HepG2 (cell line): ENCODE results near the gene MUTYH. TPM values are rescaled to one million over a fixed set of nuclear protein-coding genes. Genes with fewer than 3 reads are reported as not detected.

Experiments
- EEA1 ChIP-seq: sonication (generic); formaldehyde crosslinking; IDR thresholded peaks from 2 replicates; pipeline ENCODE4 v1.5.1; 2020; ENCODE audit warnings: mild to moderate bottlenecking, missing genetic modification reagents, borderline replicate concordance
- ELF3 ChIP-seq: IDR thresholded peaks from 2 replicates; pipeline ENCODE4 v1.6.1; 2016; ENCODE audit warnings: missing genetic modification reagents, missing compliant biosample characterization
- FOXC1 ChIP-seq: sonication (generic); formaldehyde crosslinking; IDR thresholded peaks from 2 replicates; pipeline ENCODE4 v1.8.0; 2022; ENCODE audit warnings: mild to moderate bottlenecking, missing genetic modification reagents, borderline replicate concordance
- HNRNPL ChIP-seq: fragments of 200-400 bp; formaldehyde crosslinking; IDR thresholded peaks from 2 replicates; pipeline ENCODE4 v1.6.1; 2017; ENCODE audit warnings: mild to moderate bottlenecking, low read depth, low read length
- IKZF1 ChIP-seq: fragments of 450-650 bp; IDR thresholded peaks from 2 replicates; pipeline ENCODE4 v1.7.1; 2016
- MLLT10 ChIP-seq: sonication (generic); formaldehyde crosslinking; IDR thresholded peaks from 2 replicates; pipeline ENCODE4 v1.4.0; 2020; ENCODE audit warnings: missing genetic modification reagents
- NFE2L2 ChIP-seq: fragments of 150-350 bp; IDR thresholded peaks from 2 replicates; pipeline ENCODE4 v1.6.1; 2014; ENCODE audit warnings: low read length
- PTBP1 ChIP-seq: fragments of 200-400 bp; formaldehyde crosslinking; IDR thresholded peaks from 2 replicates; pipeline ENCODE4 v1.6.1; 2018; ENCODE audit warnings: low read length, low read depth; ENCODE audit not compliant: poor library complexity, severe bottlenecking
- SALL1 ChIP-seq: sonication (generic); formaldehyde crosslinking; IDR thresholded peaks from 2 replicates; pipeline ENCODE4 v1.8.0; 2022; ENCODE audit warnings: mild to moderate bottlenecking, missing genetic modification reagents
- SKI ChIP-seq: fragments of 450-650 bp; IDR thresholded peaks from one replicate; pipeline ENCODE4 v1.6.1; 2018; ENCODE audit warnings: mild to moderate bottlenecking; ENCODE audit not compliant: partially characterized antibody
- SNRNP70 ChIP-seq: fragments of 200-400 bp; formaldehyde crosslinking; IDR thresholded peaks from 2 replicates; pipeline ENCODE4 v1.6.1; 2017; ENCODE audit warnings: mild to moderate bottlenecking, low read depth, low read length, moderate library complexity
- TCF7L2 ChIP-seq: IDR thresholded peaks from 2 replicates; pipeline ENCODE4 v1.6.1; 2011; ENCODE audit warnings: mild to moderate bottlenecking, low read depth, low read length, moderate library complexity
- YEATS4 ChIP-seq: sonication (generic); formaldehyde crosslinking; IDR thresholded peaks from 2 replicates; pipeline ENCODE4 v1.4.0; 2020; ENCODE audit warnings: missing genetic modification reagents, borderline replicate concordance
- ZNF101 ChIP-seq: sonication (generic); formaldehyde crosslinking; IDR thresholded peaks from 2 replicates; pipeline ENCODE4 v1.4.0; 2020; ENCODE audit warnings: mild to moderate bottlenecking, low read depth, missing genetic modification reagents, borderline replicate concordance
- ZNF326 ChIP-seq: sonication (generic); formaldehyde crosslinking; IDR thresholded peaks from 2 replicates; pipeline ENCODE4 v1.4.0; 2020; ENCODE audit warnings: missing genetic modification reagents, borderline replicate concordance
- ZNF546 ChIP-seq: sonication (generic); formaldehyde crosslinking; conservative IDR thresholded peaks from 2 replicates; pipeline ENCODE4 v1.8.1; 2023; ENCODE audit warnings: mild to moderate bottlenecking, missing genetic modification reagents
- ZNF552 ChIP-seq: sonication (generic); formaldehyde crosslinking; IDR thresholded peaks from 2 replicates; pipeline ENCODE4 v1.9.0; 2022; ENCODE audit warnings: missing genetic modification reagents, mild to moderate bottlenecking, borderline replicate concordance
- ZNF598 ChIP-seq: sonication (generic); formaldehyde crosslinking; IDR thresholded peaks from 2 replicates; pipeline ENCODE4 v1.5.1; 2020; ENCODE audit warnings: mild to moderate bottlenecking, missing genetic modification reagents, borderline replicate concordance
- ZNF761 ChIP-seq: sonication (generic); formaldehyde crosslinking; conservative IDR thresholded peaks from 2 replicates; pipeline ENCODE4 v1.4.0; 2020; ENCODE audit warnings: mild to moderate bottlenecking, missing genetic modification reagents
- polyA plus RNA-seq, 8 experiments: library from polyadenylated mRNA; depleted of rRNA in 3 of 8; stranded (reverse) in 7 of 8; unstranded in 1 of 8; fragments of >200 nt; fragmentation: Illumina TruSeq in 4 of 8; extraction: Trizol in 4 of 8; gene quantifications; 2 replicates each; pipeline versions ENCODE4 v1.2.1 to v1.2.3, GENCODE V29; 2011 to 2016; ENCODE audit warnings: low read depth in 4 of 8, missing spikeins in 1 of 8, mixed read lengths in 1 of 8; ENCODE audit not compliant: insufficient read depth in 1 of 8
- total RNA-seq, 5 experiments: library from RNA; depleted of rRNA; stranded (reverse); fragments of >200 nt; fragmentation: Illumina TruSeq; extraction: Trizol; gene quantifications; 2 replicates each; pipeline ENCODE4 v1.2.3, GENCODE V29; 2016; ENCODE audit warnings: low read depth in 1 of 5
- TF ChIP-seq, protein P1 (sequence below): IDR thresholded peaks from 2 replicates; pipeline ENCODE4 v1.6.1; 2016; ENCODE audit warnings: missing compliant biosample characterization, missing genetic modification reagents, borderline replicate concordance
- TF ChIP-seq, protein P2 (sequence below): sonication (generic); formaldehyde crosslinking; IDR thresholded peaks from 2 replicates; pipeline ENCODE4 v1.4.0; 2020; ENCODE audit warnings: missing genetic modification reagents
- TF ChIP-seq, protein P3 (sequence below): sonication (generic); formaldehyde crosslinking; IDR thresholded peaks from 2 replicates; pipeline ENCODE4 v1.5.1; 2020; ENCODE audit warnings: mild to moderate bottlenecking, missing genetic modification reagents, borderline replicate concordance
- TF ChIP-seq, protein P4 (sequence below): sonication (generic); formaldehyde crosslinking; IDR thresholded peaks from 2 replicates; pipeline ENCODE4 v1.8.1; 2023; ENCODE audit warnings: mild to moderate bottlenecking, moderate library complexity, missing genetic modification reagents
- TF ChIP-seq, protein P5 (sequence below): sonication (generic); formaldehyde crosslinking; IDR thresholded peaks from 2 replicates; pipeline ENCODE4 v1.8.1; 2023; ENCODE audit warnings: mild to moderate bottlenecking, missing genetic modification reagents
- TF ChIP-seq, protein P6 (sequence below): sonication (generic); formaldehyde crosslinking; IDR thresholded peaks from 2 replicates; pipeline ENCODE4 v1.4.0; 2020; ENCODE audit warnings: missing genetic modification reagents, mild to moderate bottlenecking, borderline replicate concordance

The MUTYH gene
- total and polyA plus RNA-seq, 2 of the 13 experiments (the other 11 are each of a cell fraction or from before 2014, with no cell fraction given) = 16.3 to 17.1 TPM

DNA sequence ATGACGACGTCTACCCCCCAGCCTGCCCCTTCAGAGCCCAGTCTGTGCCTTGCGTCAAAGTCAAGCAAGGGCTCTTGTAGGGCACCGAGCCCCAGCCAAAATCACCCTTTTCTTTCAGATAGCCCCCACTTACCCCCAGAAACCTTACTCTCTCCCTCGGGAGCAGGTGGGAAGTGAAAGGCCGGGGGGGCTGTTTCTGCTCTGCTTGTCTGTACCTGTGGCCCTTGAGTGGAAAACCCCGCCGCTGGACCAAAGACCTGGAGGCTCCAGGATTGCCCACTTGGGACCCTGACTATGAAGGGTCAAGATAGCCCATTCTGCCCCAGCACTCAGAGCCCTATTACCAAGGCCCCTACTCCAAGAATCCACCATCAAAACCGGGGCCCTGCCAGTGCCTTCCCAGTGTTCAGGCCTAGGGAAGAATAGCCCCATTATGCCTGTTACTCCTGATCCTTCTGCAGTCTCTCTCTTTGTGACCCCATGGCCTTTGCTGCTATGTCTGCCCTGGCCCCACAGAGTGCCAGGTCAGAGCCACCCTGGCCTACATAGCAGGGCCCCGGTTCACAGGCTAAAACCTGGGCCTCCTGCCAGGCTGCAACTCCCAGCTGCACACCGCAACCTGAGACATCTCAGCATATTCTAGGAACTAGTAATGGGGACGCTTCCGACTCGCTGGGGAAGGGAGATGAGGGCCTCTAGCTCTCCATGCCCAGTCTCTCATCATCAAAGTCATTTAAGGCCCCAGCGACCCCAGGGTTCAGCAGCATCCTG, 35.7 kb downstream of the MUTYH start (continued):
- TF ChIP-seq ZNF598 (CRISPR knock-in tag) = no peak; the same call in 1 of the 2 replicates
- no peak for TF ChIP-seq ZNF761 (CRISPR knock-in tag)
- TF ChIP-seq ZNF101 = no peak
- TF ChIP-seq, protein P1, sequence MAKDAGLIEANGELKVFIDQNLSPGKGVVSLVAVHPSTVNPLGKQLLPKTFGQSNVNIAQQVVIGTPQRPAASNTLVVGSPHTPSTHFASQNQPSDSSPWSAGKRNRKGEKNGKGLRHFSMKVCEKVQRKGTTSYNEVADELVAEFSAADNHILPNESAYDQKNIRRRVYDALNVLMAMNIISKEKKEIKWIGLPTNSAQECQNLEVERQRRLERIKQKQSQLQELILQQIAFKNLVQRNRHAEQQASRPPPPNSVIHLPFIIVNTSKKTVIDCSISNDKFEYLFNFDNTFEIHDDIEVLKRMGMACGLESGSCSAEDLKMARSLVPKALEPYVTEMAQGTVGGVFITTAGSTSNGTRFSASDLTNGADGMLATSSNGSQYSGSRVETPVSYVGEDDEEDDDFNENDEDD (CRISPR knock-in tag) = no peak
- no peak for TF ChIP-seq ELF3 (CRISPR knock-in tag)
- no peak; the same call in 1 of the 2 replicates for TF ChIP-seq FOXC1 (CRISPR knock-in tag)
- 0 out of 2 replicates have a peak, but pooled peaks have one; percentile 63 for TF ChIP-seq HNRNPL
- TF ChIP-seq TCF7L2 = no peak
- no peak for TF ChIP-seq ZNF552 (CRISPR knock-in tag)
- TF ChIP-seq ZNF546 = no peak
- TF ChIP-seq, protein P2, sequence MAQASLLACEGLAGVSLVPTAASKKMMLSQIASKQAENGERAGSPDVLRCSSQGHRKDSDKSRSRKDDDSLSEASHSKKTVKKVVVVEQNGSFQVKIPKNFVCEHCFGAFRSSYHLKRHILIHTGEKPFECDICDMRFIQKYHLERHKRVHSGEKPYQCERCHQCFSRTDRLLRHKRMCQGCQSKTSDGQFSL = no peak
- no peak for TF ChIP-seq SKI
- TF ChIP-seq, protein P3, sequence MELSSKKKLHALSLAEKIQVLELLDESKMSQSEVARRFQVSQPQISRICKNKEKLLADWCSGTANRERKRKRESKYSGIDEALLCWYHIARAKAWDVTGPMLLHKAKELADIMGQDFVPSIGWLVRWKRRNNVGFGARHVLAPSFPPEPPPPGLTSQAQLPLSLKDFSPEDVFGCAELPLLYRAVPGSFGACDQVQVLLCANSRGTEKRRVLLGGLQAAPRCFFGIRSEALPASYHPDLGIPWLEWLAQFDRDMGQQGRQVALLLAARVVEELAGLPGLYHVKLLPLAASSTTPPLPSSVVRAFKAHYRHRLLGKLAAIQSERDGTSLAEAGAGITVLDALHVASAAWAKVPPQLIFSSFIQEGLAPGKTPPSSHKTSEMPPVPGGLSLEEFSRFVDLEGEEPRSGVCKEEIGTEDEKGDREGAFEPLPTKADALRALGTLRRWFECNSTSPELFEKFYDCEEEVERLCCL (CRISPR knock-in tag) = no peak
- no peak for TF ChIP-seq EEA1 (CRISPR knock-in tag)
- TF ChIP-seq PTBP1 = no peak
- TF ChIP-seq, protein P4, sequence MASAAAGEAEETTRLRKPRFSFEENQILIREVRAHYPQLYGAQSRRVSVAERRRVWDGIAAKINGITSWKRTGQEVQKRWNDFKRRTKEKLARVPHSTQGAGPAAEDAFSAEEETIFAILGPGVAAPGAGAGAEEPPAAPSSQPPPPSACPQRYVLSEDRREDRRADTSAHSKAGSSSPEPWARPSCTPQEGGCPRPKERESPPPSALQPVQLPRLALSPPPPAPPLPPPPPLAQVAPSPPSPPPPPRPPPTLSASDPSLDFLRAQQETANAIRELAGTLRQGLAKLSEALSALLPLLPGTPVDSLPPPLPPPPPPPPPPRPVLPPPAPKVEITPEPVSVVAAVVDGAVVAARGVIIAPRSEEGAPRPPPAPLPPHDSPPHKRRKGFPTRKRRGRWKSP = peak; percentile 11; the same call in 1 of the 2 replicates
- TF ChIP-seq MLLT10 = no peak
- TF ChIP-seq ZNF326 (CRISPR knock-in tag) = no peak
- TF ChIP-seq SALL1 = no peak
- no peak for TF ChIP-seq SNRNP70
- TF ChIP-seq IKZF1 = no peak
- TF ChIP-seq NFE2L2 = no peak
- no peak for TF ChIP-seq YEATS4 (CRISPR knock-in tag)
- TF ChIP-seq, protein P5, sequence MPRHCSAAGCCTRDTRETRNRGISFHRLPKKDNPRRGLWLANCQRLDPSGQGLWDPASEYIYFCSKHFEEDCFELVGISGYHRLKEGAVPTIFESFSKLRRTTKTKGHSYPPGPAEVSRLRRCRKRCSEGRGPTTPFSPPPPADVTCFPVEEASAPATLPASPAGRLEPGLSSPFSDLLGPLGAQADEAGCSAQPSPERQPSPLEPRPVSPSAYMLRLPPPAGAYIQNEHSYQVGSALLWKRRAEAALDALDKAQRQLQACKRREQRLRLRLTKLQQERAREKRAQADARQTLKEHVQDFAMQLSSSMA (CRISPR knock-in tag) = no peak
- TF ChIP-seq, protein P6, sequence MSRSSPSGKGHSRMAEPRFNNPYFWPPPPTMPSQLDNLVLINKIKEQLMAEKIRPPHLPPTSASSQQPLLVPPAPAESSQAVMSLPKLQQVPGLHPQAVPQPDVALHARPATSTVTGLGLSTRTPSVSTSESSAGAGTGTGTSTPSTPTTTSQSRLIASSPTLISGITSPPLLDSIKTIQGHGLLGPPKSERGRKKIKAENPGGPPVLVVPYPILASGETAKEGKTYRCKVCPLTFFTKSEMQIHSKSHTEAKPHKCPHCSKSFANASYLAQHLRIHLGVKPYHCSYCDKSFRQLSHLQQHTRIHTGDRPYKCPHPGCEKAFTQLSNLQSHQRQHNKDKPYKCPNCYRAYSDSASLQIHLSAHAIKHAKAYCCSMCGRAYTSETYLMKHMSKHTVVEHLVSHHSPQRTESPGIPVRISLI = no peak
